Sigmoid colon (tissue), 3 donors: Measurements from ENCODE around the gene DGKI.

Source experiments
- POLR2A ChIP-seq, 2 donors: fragments of 450-650 bp; IDR thresholded peaks; one replicate each; pipeline ENCODE4 v1.6.1; 2016; ENCODE audit warnings: antibody characterized with exemption in 2 of 2, mild to moderate bottlenecking in 2 of 2, moderate library complexity in 2 of 2
- TF ChIP-seq, protein P1 (sequence below), 4 experiments: fragments of 450-650 bp in 3 of 4; fragments of 200-600 bp in 1 of 4; IDR thresholded peaks; one replicate each; pipeline ENCODE4 v1.5.1; 2016 to 2019; ENCODE audit warnings: antibody characterized with exemption in 4 of 4, mild to moderate bottlenecking in 3 of 4, moderate library complexity in 2 of 4

DNA sequence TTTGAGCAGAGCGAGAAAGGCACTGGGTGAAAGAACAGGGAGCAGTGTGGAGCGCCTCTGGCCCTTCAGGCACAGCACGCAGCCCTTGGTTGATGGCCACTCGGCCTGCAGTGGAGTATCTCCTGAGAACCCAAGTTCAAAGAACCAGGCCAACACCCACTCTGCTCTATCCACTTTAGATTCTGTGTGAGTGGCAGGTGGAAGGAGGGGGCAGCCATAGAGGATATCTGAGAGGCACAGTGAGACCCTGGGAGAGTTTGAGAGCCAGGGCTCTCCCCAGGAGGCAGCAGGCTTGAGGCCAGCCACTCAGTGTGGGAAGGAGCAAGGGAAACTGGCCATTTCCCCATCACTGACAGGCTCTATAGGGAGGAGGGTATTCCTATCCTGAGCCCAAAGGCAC is 450.7 kb downstream of the DGKI start:
- TF ChIP-seq, protein P1, sequence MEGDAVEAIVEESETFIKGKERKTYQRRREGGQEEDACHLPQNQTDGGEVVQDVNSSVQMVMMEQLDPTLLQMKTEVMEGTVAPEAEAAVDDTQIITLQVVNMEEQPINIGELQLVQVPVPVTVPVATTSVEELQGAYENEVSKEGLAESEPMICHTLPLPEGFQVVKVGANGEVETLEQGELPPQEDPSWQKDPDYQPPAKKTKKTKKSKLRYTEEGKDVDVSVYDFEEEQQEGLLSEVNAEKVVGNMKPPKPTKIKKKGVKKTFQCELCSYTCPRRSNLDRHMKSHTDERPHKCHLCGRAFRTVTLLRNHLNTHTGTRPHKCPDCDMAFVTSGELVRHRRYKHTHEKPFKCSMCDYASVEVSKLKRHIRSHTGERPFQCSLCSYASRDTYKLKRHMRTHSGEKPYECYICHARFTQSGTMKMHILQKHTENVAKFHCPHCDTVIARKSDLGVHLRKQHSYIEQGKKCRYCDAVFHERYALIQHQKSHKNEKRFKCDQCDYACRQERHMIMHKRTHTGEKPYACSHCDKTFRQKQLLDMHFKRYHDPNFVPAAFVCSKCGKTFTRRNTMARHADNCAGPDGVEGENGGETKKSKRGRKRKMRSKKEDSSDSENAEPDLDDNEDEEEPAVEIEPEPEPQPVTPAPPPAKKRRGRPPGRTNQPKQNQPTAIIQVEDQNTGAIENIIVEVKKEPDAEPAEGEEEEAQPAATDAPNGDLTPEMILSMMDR (IDR thresholded peaks at IDR 0.05), result no peak
- no peak for TF ChIP-seq POLR2A (IDR thresholded peaks at IDR 0.05)
